ENCODE measurements around the gene TOR1AIP1. TPM values are rescaled to one million over a fixed set of nuclear protein-coding genes. Genes with fewer than 3 reads are reported as not detected.
"Not testable (repeated sequence)": the region's sequence is repeated elsewhere in the genome, so short reads cannot be mapped to it uniquely, and the experiment has no call there.

TOR1AIP1 gene
- total RNA-seq, 1 experiment from 2014 or later: 31.9 TPM

- Histone ChIP-seq H3K9me3 (ENCODE audit: low read depth, low read length, poor library complexity, severe bottlenecking) (no peaks in the 10 kb centered on the region), H3K27ac (ENCODE audit: low read depth, low read length, poor library complexity, severe bottlenecking) (no peak overlapping the region), H3K4me3 (ENCODE audit: low read depth, low read length, poor library complexity, severe bottlenecking) (no peak overlapping the region), H3K36me3 (ENCODE audit: insufficient read depth, low read length, poor library complexity, severe bottlenecking) (peaks cover 77% of the 10 kb centered on the region), H3K4me1 (ENCODE audit: insufficient read depth, low read length, poor library complexity, severe bottlenecking) (no peaks in the 10 kb centered on the region), H3K27me3 (replicated peaks; ENCODE audit: insufficient read depth, low read depth, low read length, poor library complexity) (no peaks in the 10 kb centered on the region)
- no peak for TF ChIP-seq CTCF (conservative IDR thresholded peaks at IDR 0.05; ENCODE audit: low read depth, low read length)
- BruUV-seq (replicated peaks): no TSS peak
- CTCF ChIA-PET: no interaction called here
- POLR2A ChIA-PET (ENCODE audit: low non-redundant PET): no interaction called here
- no peak for DNase-seq (ENCODE audit: low spot score)
- intact Hi-C loops (cut with micrococcal nuclease; ENCODE audit: unreplicated experiment): no loop called here
Measured at GRCh38 chr1:179848233-179848632, 33.9 kb upstream of the TOR1AIP1 start.

- no TSS peak for BruUV-seq (replicated peaks)
- H3K9me3 ChIP-seq (ENCODE audit: low read depth, low read length, poor library complexity, severe bottlenecking): no peaks in the 10 kb centered on the region
- H3K4me1 ChIP-seq (ENCODE audit: insufficient read depth, low read length, poor library complexity, severe bottlenecking): no peaks in the 10 kb centered on the region
- POLR2A ChIA-PET (ENCODE audit: low non-redundant PET): no interaction called here
- no peaks in the 10 kb centered on the region for H3K27me3 ChIP-seq (replicated peaks; ENCODE audit: insufficient read depth, low read depth, low read length, poor library complexity)
- H3K27ac ChIP-seq (ENCODE audit: low read depth, low read length, poor library complexity, severe bottlenecking): no peak overlapping the region
- H3K36me3 ChIP-seq (ENCODE audit: insufficient read depth, low read length, poor library complexity, severe bottlenecking): peaks cover 52% of the 10 kb centered on the region
- CTCF ChIA-PET: interaction anchor here (0.6 kb wide), 1 partner anchor 39 kb away, joined by 12 read pairs; no protein-coding TSS in a partner anchor
- no peak overlapping the region for H3K4me3 ChIP-seq (ENCODE audit: low read depth, low read length, poor library complexity, severe bottlenecking)
- intact Hi-C loops (cut with micrococcal nuclease; ENCODE audit: unreplicated experiment): no loop called here
- TF ChIP-seq EZH2 (IDR thresholded peaks at IDR 0.05; ENCODE audit: borderline replicate concordance, low read depth, low read length, poor library complexity, severe bottlenecking): no peak
- TF ChIP-seq CTCF (conservative IDR thresholded peaks at IDR 0.05; ENCODE audit: low read depth, low read length): no peak
- no peak for DNase-seq (ENCODE audit: low spot score)
Measured at GRCh38 chr1:179853102-179853501, 29.0 kb upstream of the TOR1AIP1 start.

GRCh38 chr1:179855831-179856230 lies 26.3 kb upstream of the TOR1AIP1 start:
- H3K4me3 ChIP-seq (ENCODE audit: low read depth, low read length, poor library complexity, severe bottlenecking); BruUV-seq (replicated peaks); H3K27ac ChIP-seq (ENCODE audit: low read depth, low read length, poor library complexity, severe bottlenecking); H3K9me3 ChIP-seq (ENCODE audit: low read depth, low read length, poor library complexity, severe bottlenecking); H3K27me3 ChIP-seq (replicated peaks; ENCODE audit: insufficient read depth, low read depth, low read length, poor library complexity); POLR2A ChIA-PET (ENCODE audit: low non-redundant PET); intact Hi-C loops (cut with micrococcal nuclease; ENCODE audit: unreplicated experiment); DNase-seq (ENCODE audit: low spot score); CTCF ChIA-PET; H3K4me1 ChIP-seq (ENCODE audit: insufficient read depth, low read length, poor library complexity, severe bottlenecking): not testable (repeated sequence)
- H3K36me3 ChIP-seq (ENCODE audit: insufficient read depth, low read length, poor library complexity, severe bottlenecking): peaks cover 32% of the 10 kb centered on the region

GRCh38 chr1:179856296-179856695 lies 25.8 kb upstream of the TOR1AIP1 start:
- no peaks in the 10 kb centered on the region for H3K9me3 ChIP-seq (ENCODE audit: low read depth, low read length, poor library complexity, severe bottlenecking)
- intact Hi-C loops (cut with micrococcal nuclease; ENCODE audit: unreplicated experiment): no loop called here
- TF ChIP-seq EZH2 (IDR thresholded peaks at IDR 0.05; ENCODE audit: borderline replicate concordance, low read depth, low read length, poor library complexity, severe bottlenecking) (no peak), CTCF (conservative IDR thresholded peaks at IDR 0.05; ENCODE audit: low read depth, low read length) (no peak)
- no peak overlapping the region for H3K4me3 ChIP-seq (ENCODE audit: low read depth, low read length, poor library complexity, severe bottlenecking)
- H3K36me3 ChIP-seq (ENCODE audit: insufficient read depth, low read length, poor library complexity, severe bottlenecking): peaks cover 28% of the 10 kb centered on the region
- no peak for DNase-seq (ENCODE audit: low spot score)
- BruUV-seq (replicated peaks): no TSS peak
- no peaks in the 10 kb centered on the region for H3K27me3 ChIP-seq (replicated peaks; ENCODE audit: insufficient read depth, low read depth, low read length, poor library complexity)
- no peak overlapping the region for H3K27ac ChIP-seq (ENCODE audit: low read depth, low read length, poor library complexity, severe bottlenecking)
- no peaks in the 10 kb centered on the region for H3K4me1 ChIP-seq (ENCODE audit: insufficient read depth, low read length, poor library complexity, severe bottlenecking)
- ChIA-PET CTCF (no interaction called here), POLR2A (ENCODE audit: low non-redundant PET) (no interaction called here)
